Measurements from ENCODE around the gene TMEM14C. TPM values are rescaled to one million over a fixed set of nuclear protein-coding genes. Genes with fewer than 3 reads are reported as not detected.
A peak's percentile ranks its signal among the peaks of the same experiment; 100 is the strongest.

Gene TMEM14C
- total RNA-seq, 1 experiment from 2014 or later, result 84.7 TPM

DNA sequence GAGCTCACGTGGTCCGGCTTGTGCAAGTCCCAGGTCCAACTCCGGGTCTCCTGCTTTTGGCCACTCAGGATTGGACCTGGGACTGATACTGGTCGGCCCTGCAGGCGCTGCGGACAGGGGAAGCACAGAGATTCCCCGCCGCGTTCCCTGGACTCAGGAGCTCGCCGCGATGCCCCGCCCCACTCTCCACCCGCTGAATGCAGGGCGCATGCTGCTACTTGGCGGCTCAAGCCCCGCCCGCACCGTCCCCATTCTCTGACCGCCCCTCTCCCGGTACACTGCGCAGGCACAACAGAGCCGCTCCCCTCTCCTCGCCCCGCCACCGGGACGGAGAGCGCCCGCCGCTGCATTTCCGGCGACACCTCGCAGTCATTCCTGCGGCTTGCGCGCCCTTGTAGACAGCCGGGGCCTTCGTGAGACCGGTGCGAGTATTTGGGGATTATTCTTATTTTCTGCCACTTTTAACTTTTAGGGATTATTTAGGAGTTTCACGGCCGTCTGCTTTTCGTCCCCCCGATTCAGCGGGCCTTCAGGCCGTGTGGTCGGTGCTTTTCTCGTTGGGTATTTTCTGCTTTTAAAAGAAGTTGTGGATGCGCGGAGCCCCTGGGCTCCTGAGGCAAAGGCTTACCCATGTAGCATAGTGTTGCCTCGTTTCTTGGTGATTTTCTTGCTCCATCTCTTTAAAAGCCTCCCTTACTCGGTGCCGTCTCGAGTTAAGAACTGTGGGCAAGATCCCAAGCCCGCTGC lies at the start of gene TMEM14C (continued):
- TF ChIP-seq, protein P1, sequence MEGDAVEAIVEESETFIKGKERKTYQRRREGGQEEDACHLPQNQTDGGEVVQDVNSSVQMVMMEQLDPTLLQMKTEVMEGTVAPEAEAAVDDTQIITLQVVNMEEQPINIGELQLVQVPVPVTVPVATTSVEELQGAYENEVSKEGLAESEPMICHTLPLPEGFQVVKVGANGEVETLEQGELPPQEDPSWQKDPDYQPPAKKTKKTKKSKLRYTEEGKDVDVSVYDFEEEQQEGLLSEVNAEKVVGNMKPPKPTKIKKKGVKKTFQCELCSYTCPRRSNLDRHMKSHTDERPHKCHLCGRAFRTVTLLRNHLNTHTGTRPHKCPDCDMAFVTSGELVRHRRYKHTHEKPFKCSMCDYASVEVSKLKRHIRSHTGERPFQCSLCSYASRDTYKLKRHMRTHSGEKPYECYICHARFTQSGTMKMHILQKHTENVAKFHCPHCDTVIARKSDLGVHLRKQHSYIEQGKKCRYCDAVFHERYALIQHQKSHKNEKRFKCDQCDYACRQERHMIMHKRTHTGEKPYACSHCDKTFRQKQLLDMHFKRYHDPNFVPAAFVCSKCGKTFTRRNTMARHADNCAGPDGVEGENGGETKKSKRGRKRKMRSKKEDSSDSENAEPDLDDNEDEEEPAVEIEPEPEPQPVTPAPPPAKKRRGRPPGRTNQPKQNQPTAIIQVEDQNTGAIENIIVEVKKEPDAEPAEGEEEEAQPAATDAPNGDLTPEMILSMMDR (IDR thresholded peaks at IDR 0.05 in 2 of 3, conservative IDR thresholded peaks at IDR 0.05 in 1 of 3; ENCODE audit: borderline replicate concordance in 1 of 3, insufficient read depth in 1 of 3, low read depth in 2 of 3, low read length in 2 of 3), result no peak
- TF ChIP-seq SRF (IDR thresholded peaks at IDR 0.05; ENCODE audit: low read depth), result no peak
- no peak for TF ChIP-seq EGR1 (IDR thresholded peaks at IDR 0.05; ENCODE audit: low read depth)
- TF ChIP-seq ZNF274 (IDR thresholded peaks at IDR 0.05; ENCODE audit: low read depth, low read length), result no peak
- TF ChIP-seq SP1 (IDR thresholded peaks at IDR 0.05; ENCODE audit: low read depth), result peak; percentile 87
- no peak for TF ChIP-seq RAD21 (IDR thresholded peaks at IDR 0.05; ENCODE audit: low read depth)

DNA sequence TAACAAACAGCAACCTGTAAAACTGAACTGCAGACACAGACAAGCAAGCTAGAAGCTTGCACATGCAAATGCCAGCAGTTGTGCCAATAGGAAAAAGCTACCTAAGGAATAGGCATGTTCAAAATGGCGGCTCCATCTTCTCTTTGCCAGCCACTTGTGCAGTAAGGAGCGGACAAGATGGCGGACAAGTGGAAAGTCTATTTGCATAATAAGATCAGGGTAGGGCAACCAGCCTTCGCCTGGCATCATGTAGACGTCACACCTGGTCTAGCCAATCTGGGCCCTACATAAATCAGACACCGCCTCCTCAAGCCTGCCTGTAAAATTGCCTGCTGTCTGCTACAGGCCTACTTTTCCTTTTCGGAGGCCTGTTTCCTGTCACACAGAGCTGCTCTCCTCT lies 46.5 kb upstream of the TMEM14C start:
- no TSS peak for BruUV-seq (replicated peaks)
- no peaks in the 10 kb centered on the region for H4K20me1 ChIP-seq (ENCODE audit: insufficient read depth)
- no peaks in the 10 kb centered on the region for H3K36me3 ChIP-seq (ENCODE audit: control insufficient read depth in 1 of 2, insufficient read depth in 2 of 2, low read length in 2 of 2)
- no peak overlapping the region for H3K4me2 ChIP-seq (ENCODE audit: low read length)
- no peaks in the 10 kb centered on the region for H3K9me3 ChIP-seq (ENCODE audit: control insufficient read depth in 1 of 2, insufficient read depth in 1 of 2, low read depth in 1 of 2, low read length in 2 of 2)
- RAD21 ChIA-PET (ENCODE audit: low non-redundant PET in 1 of 2, low total read pairs in 2 of 2, uncharacterized antibody in 2 of 2, unreplicated experiment in 2 of 2), result no interaction called here
- DNase-seq (ENCODE audit: low read depth, low spot score) (no peak), ATAC-seq (no peak)
- CTCF ChIA-PET, result no interaction called here
- TF ChIP-seq, protein P2, sequence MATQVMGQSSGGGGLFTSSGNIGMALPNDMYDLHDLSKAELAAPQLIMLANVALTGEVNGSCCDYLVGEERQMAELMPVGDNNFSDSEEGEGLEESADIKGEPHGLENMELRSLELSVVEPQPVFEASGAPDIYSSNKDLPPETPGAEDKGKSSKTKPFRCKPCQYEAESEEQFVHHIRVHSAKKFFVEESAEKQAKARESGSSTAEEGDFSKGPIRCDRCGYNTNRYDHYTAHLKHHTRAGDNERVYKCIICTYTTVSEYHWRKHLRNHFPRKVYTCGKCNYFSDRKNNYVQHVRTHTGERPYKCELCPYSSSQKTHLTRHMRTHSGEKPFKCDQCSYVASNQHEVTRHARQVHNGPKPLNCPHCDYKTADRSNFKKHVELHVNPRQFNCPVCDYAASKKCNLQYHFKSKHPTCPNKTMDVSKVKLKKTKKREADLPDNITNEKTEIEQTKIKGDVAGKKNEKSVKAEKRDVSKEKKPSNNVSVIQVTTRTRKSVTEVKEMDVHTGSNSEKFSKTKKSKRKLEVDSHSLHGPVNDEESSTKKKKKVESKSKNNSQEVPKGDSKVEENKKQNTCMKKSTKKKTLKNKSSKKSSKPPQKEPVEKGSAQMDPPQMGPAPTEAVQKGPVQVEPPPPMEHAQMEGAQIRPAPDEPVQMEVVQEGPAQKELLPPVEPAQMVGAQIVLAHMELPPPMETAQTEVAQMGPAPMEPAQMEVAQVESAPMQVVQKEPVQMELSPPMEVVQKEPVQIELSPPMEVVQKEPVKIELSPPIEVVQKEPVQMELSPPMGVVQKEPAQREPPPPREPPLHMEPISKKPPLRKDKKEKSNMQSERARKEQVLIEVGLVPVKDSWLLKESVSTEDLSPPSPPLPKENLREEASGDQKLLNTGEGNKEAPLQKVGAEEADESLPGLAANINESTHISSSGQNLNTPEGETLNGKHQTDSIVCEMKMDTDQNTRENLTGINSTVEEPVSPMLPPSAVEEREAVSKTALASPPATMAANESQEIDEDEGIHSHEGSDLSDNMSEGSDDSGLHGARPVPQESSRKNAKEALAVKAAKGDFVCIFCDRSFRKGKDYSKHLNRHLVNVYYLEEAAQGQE (IDR thresholded peaks at IDR 0.05; ENCODE audit: low read depth), result no peak
- TF ChIP-seq SP1 (IDR thresholded peaks at IDR 0.05; ENCODE audit: low read depth), result no peak
- TF ChIP-seq POLR2A (IDR thresholded peaks at IDR 0.05; ENCODE audit: borderline replicate concordance, extremely low read depth, insufficient read depth, insufficient read length), result no peak
- TF ChIP-seq EGR1 (IDR thresholded peaks at IDR 0.05; ENCODE audit: low read depth), result no peak
- H3K27me3 ChIP-seq (ENCODE audit: insufficient read depth, low read length), result no peaks in the 10 kb centered on the region
- intact Hi-C loops (cut with micrococcal nuclease), result no loop called here
- no peaks in the 10 kb centered on the region for H3K9me2 ChIP-seq (ENCODE audit: insufficient read depth)
- H3K9ac ChIP-seq (ENCODE audit: low read length), result no peak overlapping the region
- no peak overlapping the region for H2AFZ ChIP-seq (ENCODE audit: low read depth, low read length, poor library complexity, severe bottlenecking)
- no peaks in the 10 kb centered on the region for H3K4me1 ChIP-seq (ENCODE audit: control insufficient read depth in 1 of 2, insufficient read depth in 2 of 2, low read length in 2 of 2)
- H3K4me3 ChIP-seq (replicated peaks in 1 of 2; ENCODE audit: low read depth in 1 of 2, low read length in 2 of 2), result no peak overlapping the region
- POLR2A ChIA-PET, result no interaction called here
- no peak overlapping the region for H3K27ac ChIP-seq (ENCODE audit: low read depth, low read length)
- no peaks in the 10 kb centered on the region for H3K79me2 ChIP-seq (ENCODE audit: insufficient read depth, low read length)
